K562 (cell line): ENCODE results near the gene RIMS3. TPM values are rescaled to one million over a fixed set of nuclear protein-coding genes. Genes with fewer than 3 reads are reported as not detected.
A peak's percentile ranks its signal among the peaks of the same experiment; 100 is the strongest.

ENCODE experiments used
- BCL6 ChIP-seq: fragments of 250-450 bp; sonication (Bioruptor Pico); IDR thresholded peaks from 2 replicates; pipeline ENCODE4 v1.4.0; 2020
- CBX2 ChIP-seq: fragments of 200-600 bp; sonication (generic); IDR thresholded peaks from one replicate; pipeline ENCODE4 v1.6.1; 2012; ENCODE audit warnings: mild to moderate bottlenecking, low read length, inconsistent platforms; ENCODE audit not compliant: insufficient read depth, poor library complexity, severe bottlenecking
- CCAR2 ChIP-seq: fragments of 200-400 bp; formaldehyde crosslinking; IDR thresholded peaks from 2 replicates; pipeline ENCODE4 v1.6.1; 2017; ENCODE audit warnings: mild to moderate bottlenecking, low read depth, low read length
- HDAC6 ChIP-seq: IDR thresholded peaks from 2 replicates; pipeline ENCODE4 v1.6.1; 2012; ENCODE audit warnings: low read depth, mild to moderate bottlenecking, control low read depth, inconsistent platforms, low read length, moderate library complexity
- KHSRP ChIP-seq: fragments of 450-650 bp; IDR thresholded peaks from 2 replicates; pipeline ENCODE4 v1.6.1; 2017
- MECOM ChIP-seq: fragments of 250-450 bp; sonication (Bioruptor Pico); IDR thresholded peaks from 2 replicates; pipeline ENCODE4 v1.8.0; 2022; ENCODE audit warnings: inconsistent platforms
- RAD21 ChIP-seq, 2 experiments: fragments of 250-450 bp in 1 of 2; fragments of 450-650 bp in 1 of 2; sonication (Bioruptor Pico) in 1 of 2; formaldehyde crosslinking in 1 of 2; IDR thresholded peaks in 1 of 2; conservative IDR thresholded peaks in 1 of 2; 2 replicates each; pipeline versions ENCODE4 v1.4.0 to v1.8.0; 2020 to 2022; ENCODE audit warnings: mild to moderate bottlenecking in 2 of 2, moderate library complexity in 1 of 2
- SMC3 ChIP-seq: conservative IDR thresholded peaks from 2 replicates; pipeline ENCODE4 v1.6.1; 2011; ENCODE audit warnings: low read depth, low read length, improper control_type of control experiment; ENCODE audit not compliant: insufficient read depth
- SP1 ChIP-seq: sonication (generic); formaldehyde crosslinking; IDR thresholded peaks from 2 replicates; pipeline ENCODE4 v1.8.1; 2022; ENCODE audit warnings: mild to moderate bottlenecking, missing genetic modification reagents
- STAG1 ChIP-seq: sonication (generic); formaldehyde crosslinking; IDR thresholded peaks from 2 replicates; pipeline ENCODE4 v1.5.0; 2020; ENCODE audit warnings: missing genetic modification reagents, borderline replicate concordance
- TEAD2 ChIP-seq: fragments of 450-650 bp; IDR thresholded peaks from 2 replicates; pipeline ENCODE4 v1.6.1; 2016; ENCODE audit warnings: missing genetic modification characterization, control low read depth, missing compliant biosample characterization
- polyA plus RNA-seq, 8 experiments: library from polyadenylated mRNA; depleted of rRNA in 4 of 8; stranded (reverse) in 5 of 8; unstranded in 3 of 8; fragments of >200 nt; fragmentation: Nextera tagmentation in 2 of 8; fragmentation: Illumina TruSeq in 1 of 8; extraction: Ambion mirVana in 2 of 8; extraction: Trizol in 1 of 8; gene quantifications; 2 replicates each; pipeline versions ENCODE4 v1.2.1 to v1.2.3, GENCODE V29; 2011 to 2014; ENCODE audit warnings: inconsistent platforms in 1 of 8, missing spikeins in 1 of 8
- total RNA-seq, 7 experiments: library from RNA; depleted of rRNA in 6 of 7; stranded (reverse); fragments of >200 nt in 6 of 7; fragmentation: Illumina TruSeq in 2 of 7; extraction: Trizol in 2 of 7; gene quantifications; 2 replicates each; pipeline versions ENCODE4 v1.2.1 to v1.2.3, GENCODE V29; 2011 to 2021; ENCODE audit warnings: low replicate concordance in 1 of 7
- TF ChIP-seq, protein P1 (sequence below): fragments of 250-450 bp; sonication (Bioruptor Pico); IDR thresholded peaks from 2 replicates; pipeline ENCODE4 v1.8.0; 2022; ENCODE audit warnings: moderate library complexity, mild to moderate bottlenecking, inconsistent platforms
- TF ChIP-seq, protein P2 (sequence below), 2 experiments: fragments of 250-450 bp in 1 of 2; fragments of 450-650 bp in 1 of 2; sonication (Bioruptor Pico) in 1 of 2; IDR thresholded peaks; 2 replicates each; pipeline versions ENCODE4 v1.6.1 to v1.8.0; 2016 to 2021; ENCODE audit warnings: mild to moderate bottlenecking in 2 of 2, moderate library complexity in 2 of 2, missing compliant biosample characterization in 1 of 2, missing genetic modification characterization in 1 of 2
- TF ChIP-seq, protein P3 (sequence below): fragments of 450-650 bp; IDR thresholded peaks from 2 replicates; pipeline ENCODE4 v1.6.1; 2016; ENCODE audit warnings: antibody characterized with exemption
- TF ChIP-seq, protein P4 (sequence below): sonication (generic); formaldehyde crosslinking; IDR thresholded peaks from 2 replicates; pipeline ENCODE4 v1.8.1; 2023; ENCODE audit warnings: mild to moderate bottlenecking, missing genetic modification reagents
- TF ChIP-seq, protein P5 (sequence below): sonication (generic); formaldehyde crosslinking; IDR thresholded peaks from 2 replicates; pipeline ENCODE4 v1.8.1; 2023; ENCODE audit warnings: missing genetic modification reagents, mild to moderate bottlenecking, borderline replicate concordance

Gene RIMS3
- total and polyA plus RNA-seq, 9 of the 15 experiments (the other 6 are each of a cell fraction or from before 2014, with no cell fraction given) = 0.06 to 1.2 (median 0.59) TPM

DNA sequence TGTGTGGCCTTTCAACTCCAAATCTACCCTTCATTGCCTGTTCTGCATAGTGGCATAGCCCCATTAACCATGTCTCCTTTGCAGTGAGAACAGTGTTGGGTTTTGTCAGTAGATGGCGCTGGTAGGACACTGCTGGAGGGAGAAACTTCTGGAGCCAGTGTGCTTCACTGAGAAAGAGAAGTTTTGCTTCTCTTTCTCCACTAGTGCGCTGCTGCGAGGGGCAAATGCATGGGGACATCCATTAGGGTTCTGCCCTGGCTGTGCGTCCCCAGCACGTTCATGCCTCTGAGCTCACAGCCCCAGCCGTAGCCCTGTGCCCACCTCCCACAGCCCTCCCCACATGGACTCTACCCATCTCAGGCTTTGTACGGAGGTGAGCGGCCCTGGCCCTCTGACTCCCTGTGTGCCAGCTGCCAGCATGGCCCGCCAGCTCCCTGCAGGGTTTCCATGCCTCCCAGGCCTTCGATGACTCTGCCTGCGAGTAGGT, 53.1 kb downstream of the RIMS3 start (continued):
- TF ChIP-seq STAG1 (CRISPR knock-in tag) = peak; percentile 90
- TF ChIP-seq, protein P1, sequence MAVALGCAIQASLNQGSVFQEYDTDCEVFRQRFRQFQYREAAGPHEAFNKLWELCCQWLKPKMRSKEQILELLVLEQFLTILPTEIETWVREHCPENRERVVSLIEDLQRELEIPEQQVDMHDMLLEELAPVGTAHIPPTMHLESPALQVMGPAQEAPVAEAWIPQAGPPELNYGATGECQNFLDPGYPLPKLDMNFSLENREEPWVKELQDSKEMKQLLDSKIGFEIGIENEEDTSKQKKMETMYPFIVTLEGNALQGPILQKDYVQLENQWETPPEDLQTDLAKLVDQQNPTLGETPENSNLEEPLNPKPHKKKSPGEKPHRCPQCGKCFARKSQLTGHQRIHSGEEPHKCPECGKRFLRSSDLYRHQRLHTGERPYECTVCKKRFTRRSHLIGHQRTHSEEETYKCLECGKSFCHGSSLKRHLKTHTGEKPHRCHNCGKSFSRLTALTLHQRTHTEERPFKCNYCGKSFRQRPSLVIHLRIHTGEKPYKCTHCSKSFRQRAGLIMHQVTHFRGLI = no peak
- TF ChIP-seq, protein P2, sequence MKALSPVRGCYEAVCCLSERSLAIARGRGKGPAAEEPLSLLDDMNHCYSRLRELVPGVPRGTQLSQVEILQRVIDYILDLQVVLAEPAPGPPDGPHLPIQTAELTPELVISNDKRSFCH (CRISPR knock-in tag; IDR thresholded peaks at IDR 0.05) = no peak
- TF ChIP-seq, protein P2 (tag; IDR thresholded peaks at IDR 0.05) = 0 out of 2 replicates have a peak, but pooled peaks have one; percentile 35
- TF ChIP-seq CCAR2 = no peak
- no peak for TF ChIP-seq MECOM (CRISPR knock-in tag)
- TF ChIP-seq, protein P3, sequence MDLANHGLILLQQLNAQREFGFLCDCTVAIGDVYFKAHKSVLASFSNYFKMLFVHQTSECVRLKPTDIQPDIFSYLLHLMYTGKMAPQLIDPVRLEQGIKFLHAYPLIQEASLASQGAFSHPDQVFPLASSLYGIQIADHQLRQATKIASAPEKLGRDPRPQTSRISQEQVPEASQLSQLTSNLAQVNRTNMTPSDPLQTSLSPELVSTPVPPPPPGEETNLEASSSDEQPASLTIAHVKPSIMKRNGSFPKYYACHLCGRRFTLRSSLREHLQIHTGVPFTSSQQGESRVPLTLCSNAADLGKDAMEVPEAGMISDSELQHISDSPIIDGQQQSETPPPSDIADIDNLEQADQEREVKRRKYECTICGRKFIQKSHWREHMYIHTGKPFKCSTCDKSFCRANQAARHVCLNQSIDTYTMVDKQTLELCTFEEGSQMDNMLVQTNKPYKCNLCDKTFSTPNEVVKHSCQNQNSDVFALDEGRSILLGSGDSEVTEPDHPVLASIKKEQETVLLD = no peak
- peak; percentile 91 for TF ChIP-seq SMC3
- TF ChIP-seq, protein P4, sequence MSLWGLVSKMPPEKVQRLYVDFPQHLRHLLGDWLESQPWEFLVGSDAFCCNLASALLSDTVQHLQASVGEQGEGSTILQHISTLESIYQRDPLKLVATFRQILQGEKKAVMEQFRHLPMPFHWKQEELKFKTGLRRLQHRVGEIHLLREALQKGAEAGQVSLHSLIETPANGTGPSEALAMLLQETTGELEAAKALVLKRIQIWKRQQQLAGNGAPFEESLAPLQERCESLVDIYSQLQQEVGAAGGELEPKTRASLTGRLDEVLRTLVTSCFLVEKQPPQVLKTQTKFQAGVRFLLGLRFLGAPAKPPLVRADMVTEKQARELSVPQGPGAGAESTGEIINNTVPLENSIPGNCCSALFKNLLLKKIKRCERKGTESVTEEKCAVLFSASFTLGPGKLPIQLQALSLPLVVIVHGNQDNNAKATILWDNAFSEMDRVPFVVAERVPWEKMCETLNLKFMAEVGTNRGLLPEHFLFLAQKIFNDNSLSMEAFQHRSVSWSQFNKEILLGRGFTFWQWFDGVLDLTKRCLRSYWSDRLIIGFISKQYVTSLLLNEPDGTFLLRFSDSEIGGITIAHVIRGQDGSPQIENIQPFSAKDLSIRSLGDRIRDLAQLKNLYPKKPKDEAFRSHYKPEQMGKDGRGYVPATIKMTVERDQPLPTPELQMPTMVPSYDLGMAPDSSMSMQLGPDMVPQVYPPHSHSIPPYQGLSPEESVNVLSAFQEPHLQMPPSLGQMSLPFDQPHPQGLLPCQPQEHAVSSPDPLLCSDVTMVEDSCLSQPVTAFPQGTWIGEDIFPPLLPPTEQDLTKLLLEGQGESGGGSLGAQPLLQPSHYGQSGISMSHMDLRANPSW (CRISPR knock-in tag) = no peak
- TF ChIP-seq RAD21 (CRISPR knock-in tag; conservative IDR thresholded peaks at IDR 0.05 in 1 of 2, IDR thresholded peaks at IDR 0.05 in 1 of 2) = peak; percentile 90 to 97
- no peak for TF ChIP-seq TEAD2 (tag)
- TF ChIP-seq SP1 (CRISPR knock-in tag) = no peak
- no peak for TF ChIP-seq CBX2
- TF ChIP-seq BCL6 (CRISPR knock-in tag) = no peak
- TF ChIP-seq HDAC6 = no peak
- TF ChIP-seq KHSRP = no peak
- TF ChIP-seq, protein P5, sequence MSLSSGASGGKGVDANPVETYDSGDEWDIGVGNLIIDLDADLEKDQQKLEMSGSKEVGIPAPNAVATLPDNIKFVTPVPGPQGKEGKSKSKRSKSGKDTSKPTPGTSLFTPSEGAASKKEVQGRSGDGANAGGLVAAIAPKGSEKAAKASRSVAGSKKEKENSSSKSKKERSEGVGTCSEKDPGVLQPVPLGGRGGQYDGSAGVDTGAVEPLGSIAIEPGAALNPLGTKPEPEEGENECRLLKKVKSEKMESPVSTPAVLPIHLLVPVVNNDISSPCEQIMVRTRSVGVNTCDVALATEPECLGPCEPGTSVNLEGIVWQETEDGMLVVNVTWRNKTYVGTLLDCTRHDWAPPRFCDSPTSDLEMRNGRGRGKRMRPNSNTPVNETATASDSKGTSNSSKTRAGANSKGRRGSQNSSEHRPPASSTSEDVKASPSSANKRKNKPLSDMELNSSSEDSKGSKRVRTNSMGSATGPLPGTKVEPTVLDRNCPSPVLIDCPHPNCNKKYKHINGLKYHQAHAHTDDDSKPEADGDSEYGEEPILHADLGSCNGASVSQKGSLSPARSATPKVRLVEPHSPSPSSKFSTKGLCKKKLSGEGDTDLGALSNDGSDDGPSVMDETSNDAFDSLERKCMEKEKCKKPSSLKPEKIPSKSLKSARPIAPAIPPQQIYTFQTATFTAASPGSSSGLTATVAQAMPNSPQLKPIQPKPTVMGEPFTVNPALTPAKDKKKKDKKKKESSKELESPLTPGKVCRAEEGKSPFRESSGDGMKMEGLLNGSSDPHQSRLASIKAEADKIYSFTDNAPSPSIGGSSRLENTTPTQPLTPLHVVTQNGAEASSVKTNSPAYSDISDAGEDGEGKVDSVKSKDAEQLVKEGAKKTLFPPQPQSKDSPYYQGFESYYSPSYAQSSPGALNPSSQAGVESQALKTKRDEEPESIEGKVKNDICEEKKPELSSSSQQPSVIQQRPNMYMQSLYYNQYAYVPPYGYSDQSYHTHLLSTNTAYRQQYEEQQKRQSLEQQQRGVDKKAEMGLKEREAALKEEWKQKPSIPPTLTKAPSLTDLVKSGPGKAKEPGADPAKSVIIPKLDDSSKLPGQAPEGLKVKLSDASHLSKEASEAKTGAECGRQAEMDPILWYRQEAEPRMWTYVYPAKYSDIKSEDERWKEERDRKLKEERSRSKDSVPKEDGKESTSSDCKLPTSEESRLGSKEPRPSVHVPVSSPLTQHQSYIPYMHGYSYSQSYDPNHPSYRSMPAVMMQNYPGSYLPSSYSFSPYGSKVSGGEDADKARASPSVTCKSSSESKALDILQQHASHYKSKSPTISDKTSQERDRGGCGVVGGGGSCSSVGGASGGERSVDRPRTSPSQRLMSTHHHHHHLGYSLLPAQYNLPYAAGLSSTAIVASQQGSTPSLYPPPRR (CRISPR knock-in tag) = no peak
